Stimulated activated CD4-positive, alpha-beta T cell treated with anti-CD3 and anti-CD28 coated beads, Interleukin-15, amount 100 ng/mL, for 24 hours (primary cell): ENCODE measurements around the gene NECAP2.
"Not testable (repeated sequence)": the region's sequence is repeated elsewhere in the genome, so short reads cannot be mapped to it uniquely, and the experiment has no call there.

Experiments
- DNase-seq: peaks from one replicate; pipeline ENCODE4 v3.0.0-alpha.2; 2020

NECAP2 gene

DNA sequence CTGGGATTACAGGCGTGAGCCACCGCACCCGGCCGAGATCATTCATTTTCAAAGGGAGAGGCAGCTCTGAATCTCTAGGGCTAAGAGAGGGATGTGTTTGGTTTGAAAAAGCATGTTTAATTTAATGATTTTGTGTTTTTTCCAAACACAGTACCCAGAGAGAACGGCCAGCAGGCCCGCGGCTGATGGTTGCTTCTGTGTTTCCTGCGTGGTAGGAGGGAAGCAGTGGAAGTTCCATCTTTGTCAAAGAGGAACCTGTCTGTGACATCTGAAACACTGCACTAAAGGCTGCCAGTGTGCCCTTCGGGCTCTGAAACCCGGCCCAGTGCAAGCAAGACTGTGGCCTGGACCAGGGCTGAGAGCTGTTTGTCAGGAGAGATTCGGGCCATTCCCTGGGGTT lies 59.9 kb downstream of the NECAP2 start:
- DNase-seq = not testable (repeated sequence)

DNA sequence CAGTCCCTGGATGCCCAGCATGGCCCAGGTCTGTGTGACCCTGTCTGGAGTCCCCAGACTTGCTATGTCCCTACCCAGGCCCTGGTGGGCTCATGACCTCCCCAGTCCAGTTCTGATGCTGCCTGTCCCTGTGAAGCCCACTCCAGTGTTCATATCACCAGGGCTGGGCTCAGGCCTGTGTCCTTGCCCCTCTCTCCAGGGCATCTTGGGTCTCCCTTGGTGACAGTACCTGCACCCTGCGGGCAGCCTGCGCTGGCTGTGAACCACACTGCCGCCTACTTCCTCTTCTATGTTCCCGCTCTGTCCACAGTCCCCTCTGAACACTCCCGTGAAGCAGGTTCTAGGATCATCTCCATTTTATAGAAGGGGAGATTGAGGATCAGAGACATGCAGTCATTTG lies 60.5 kb downstream of the NECAP2 start:
- DNase-seq = not testable (repeated sequence)

DNA sequence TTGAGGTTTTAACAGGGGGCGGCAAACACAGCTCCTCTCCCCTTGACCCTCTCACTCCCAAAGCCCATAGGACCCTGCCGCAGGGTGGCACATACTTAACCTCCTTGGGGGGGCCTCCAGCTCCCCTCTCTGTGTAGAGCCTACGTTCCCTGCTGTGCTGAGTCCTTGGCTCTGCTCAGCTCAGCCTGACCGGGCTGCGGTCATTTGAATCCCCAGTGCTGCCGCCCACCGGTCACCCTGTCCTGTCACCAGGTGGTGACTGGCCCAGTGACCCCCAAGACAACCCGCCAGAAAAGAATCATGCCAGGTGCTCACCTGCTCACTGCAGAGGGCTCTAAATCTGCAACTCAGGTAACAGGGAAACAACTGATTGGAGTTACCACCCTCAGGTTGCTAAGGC lies 60.9 kb downstream of the NECAP2 start:
- DNase-seq = not testable (repeated sequence)

DNA sequence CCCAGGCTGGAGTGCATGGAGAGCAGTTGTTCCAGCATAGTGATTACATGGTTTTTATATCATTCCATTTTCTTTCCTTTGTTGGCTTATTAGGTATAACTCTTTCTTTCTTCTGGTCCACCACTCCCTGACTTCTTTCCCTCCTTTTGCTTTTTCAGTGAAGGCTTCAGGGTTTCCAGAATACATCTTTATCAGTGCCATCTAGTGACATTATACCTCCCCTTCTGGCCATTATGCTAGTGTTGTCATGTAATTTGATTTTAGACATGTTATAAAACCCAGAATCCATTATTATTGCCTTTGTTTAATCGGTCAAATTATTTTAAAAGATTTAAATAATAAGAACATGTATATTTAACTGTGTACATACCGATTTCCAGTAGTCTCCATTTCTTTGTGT lies 63.0 kb downstream of the NECAP2 start:
- DNase-seq = no peak

DNA sequence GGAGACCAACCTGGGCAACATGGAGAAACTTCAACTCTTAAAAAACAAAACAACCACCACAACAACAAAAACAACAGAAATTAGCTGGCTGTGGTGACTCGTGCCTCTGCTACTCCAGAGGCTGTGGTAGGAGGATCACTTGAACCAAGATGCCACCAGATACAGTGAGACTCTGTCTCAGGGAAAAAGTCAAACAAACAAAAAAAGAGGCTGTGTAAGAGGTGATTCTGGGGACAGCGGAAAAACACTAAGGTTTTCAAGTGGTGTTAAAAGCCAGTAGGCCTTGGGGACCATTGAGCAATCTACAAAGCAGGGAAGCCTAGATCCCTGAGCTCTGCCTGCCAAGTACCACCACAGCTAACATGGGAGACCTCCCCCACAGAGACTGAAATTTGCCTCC lies 65.3 kb downstream of the NECAP2 start:
- DNase-seq = not testable (repeated sequence)

DNA sequence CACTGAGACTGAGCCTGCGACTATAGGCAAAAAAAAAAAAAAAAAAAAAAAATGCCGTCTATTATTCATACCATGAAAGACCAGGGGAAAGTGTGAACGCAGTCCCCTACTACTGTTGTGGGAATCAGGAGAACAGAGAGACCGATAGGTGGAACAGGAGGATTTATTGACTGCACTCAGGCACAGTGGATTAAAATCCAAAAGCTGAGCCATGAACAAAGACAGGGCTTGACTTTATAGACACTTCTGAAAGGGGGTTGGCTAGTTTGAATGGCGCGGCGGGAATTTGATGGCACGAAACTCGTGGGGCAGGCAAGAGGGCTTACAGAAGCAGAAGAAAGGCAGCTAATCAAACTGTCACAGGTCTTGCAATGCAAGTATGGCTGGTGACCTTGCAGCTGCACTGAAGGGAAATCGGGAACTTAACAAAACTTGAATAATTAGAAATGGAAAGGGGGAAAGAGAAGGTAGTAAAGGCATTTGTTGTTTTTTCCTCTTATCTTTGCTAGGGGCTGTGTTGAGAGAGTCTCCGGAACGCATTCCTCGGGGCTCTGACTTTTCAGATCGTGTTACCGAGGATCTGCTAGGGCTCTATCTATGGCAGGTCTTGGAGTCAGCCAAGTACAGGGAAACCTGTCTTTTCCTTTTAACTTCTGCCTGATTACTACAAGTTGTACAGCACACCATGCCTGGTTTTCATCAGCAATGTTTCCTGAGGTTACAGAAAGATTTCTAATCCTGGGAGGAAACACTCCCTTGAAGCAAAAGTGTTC lies 66.0 kb downstream of the NECAP2 start:
- not testable (repeated sequence) for DNase-seq

DNA sequence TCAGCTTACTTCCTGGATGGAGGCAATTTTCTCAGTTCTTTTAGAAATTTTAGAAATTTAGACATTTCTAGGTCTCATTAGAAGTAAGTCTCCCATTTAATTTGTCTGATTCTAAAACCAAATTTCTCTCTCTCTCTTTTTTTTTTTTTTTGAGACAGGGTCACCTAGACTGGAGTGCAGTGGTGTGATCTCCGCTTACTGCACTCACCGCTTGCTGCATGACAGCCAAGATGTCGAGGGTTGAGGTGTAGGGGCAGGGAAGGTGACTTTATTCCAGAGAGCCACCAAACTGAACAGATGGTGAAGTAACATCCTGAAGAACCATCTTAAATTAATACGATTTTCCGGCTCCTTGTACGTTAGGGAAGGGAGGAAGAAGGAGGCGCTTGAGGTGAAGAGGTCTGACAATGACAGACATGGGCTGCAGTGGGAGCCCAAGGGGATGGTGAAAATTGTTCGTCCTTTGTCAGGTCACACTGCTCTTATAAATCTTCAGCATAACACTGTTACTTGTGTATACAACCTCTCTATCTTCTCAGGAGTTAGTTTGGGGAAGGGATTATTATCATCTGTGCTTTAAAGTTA lies 68.4 kb downstream of the NECAP2 start:
- peak; percentile 33 for DNase-seq
